ENCODE data around the gene TP73.

DNA sequence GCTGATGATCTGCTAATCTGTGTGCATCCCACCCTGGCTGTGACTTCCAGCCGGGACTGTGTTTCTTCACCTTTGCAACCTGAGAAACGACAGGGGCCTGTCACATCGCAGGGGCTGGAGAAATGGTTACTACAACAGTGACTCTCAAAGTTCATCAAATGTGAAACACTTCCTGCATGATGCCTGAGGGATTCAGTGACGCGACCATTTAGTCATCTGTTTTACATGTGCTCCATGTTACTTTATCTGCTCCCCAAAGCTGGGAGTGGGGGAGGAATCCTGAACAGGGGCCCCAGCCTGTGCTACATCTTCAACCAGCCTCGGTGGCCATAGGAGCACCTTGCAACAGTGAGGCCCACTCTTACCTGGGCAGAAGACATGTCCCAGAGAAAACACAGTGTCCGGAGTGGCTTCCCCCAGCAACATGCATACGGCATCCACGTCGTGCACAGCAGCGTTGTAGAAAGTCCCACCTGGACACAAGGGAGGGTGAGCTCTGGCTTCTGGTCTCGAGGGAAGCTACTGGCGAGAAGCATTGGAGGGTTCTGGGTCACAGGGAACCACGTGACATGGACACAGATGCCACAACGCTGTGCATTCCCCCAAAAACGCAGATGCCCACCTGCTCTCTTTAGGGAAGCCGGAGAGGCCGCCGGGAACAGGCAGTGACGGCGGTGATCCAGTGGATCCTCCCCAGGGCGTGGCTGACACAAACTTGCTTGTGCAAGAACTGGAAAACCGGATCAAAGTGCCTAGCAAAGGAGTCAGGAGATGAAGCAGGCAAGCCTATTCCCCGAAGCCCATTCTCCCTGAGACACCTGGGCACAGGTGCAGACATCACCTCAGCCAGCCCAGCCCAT lies 90.4 kb downstream of the TP73 start:
- TF ChIP-seq EZH2 (IDR thresholded peaks at IDR 0.05; ENCODE audit: insufficient read depth, poor library complexity, severe bottlenecking) (no peak), EZH2phosphoT487 (IDR thresholded peaks at IDR 0.05; ENCODE audit: insufficient read depth, low read depth) (no peak)

Data from GM23248 (cell line).